IPS-NIHi11 (cell line): ENCODE measurements around the gene OR10D3.
A peak's percentile ranks its signal among the peaks of the same experiment; 100 is the strongest.
"Not testable (repeated sequence)": the region's sequence is repeated elsewhere in the genome, so short reads cannot be mapped to it uniquely, and the experiment has no call there.

Source experiments
- DNase-seq: peaks from one replicate; pipeline ENCODE4 v3.0.0; 2012; ENCODE audit warnings: mixed read lengths, low spot score

The OR10D3 gene, protein sequence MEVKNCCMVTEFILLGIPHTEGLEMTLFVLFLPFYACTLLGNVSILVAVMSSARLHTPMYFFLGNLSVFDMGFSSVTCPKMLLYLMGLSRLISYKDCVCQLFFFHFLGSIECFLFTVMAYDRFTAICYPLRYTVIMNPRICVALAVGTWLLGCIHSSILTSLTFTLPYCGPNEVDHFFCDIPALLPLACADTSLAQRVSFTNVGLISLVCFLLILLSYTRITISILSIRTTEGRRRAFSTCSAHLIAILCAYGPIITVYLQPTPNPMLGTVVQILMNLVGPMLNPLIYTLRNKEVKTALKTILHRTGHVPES

GRCh38 chr11:124183068-124183467 lies at the start of gene OR10D3:
TSS of gene OR10D3 (plus strand) at chr11:124183345. CDS start at chr11:124185270, 1,925 bp downstream.
- DNase-seq: no peak

DNA sequence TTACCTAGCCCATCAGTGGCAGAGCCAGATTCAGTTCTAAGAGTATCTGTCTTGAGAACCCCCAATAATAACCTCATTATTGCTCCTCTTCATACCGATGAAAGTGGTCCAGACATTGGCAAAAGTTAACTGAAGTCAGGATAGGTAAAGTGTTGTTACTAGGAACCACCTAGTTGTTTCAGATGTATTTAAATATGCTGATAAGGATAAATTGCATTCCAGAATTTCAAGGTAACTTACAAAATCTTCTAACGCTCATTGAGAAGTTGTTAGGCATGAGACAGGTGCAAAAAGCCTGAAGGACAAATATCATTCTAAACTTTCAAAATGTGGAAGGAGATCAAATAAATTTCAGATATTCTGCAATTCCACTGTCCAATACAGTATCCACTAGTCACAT lies 40.1 kb upstream of the OR10D3 start:
- DNase-seq: no peak

DNA sequence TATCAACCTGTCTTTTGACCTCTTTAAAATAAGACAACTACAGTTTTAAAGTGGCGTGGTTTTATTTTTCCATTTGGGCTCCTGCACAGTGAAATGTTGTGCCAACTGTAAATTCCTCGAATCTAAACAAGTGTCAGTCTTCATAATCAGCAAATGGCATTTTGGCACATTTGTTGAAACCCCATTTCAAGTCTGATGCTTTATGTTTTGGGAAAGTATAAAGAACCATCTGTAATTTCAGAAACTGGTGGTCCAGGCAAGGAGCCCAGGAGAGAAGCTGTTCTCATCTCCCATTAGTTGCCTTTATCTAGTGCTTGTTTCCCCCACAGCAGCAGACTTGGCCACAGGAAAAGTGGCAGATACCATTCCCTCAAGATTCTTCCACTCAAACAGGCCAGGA lies 35.2 kb upstream of the OR10D3 start:
- no peak for DNase-seq

DNA sequence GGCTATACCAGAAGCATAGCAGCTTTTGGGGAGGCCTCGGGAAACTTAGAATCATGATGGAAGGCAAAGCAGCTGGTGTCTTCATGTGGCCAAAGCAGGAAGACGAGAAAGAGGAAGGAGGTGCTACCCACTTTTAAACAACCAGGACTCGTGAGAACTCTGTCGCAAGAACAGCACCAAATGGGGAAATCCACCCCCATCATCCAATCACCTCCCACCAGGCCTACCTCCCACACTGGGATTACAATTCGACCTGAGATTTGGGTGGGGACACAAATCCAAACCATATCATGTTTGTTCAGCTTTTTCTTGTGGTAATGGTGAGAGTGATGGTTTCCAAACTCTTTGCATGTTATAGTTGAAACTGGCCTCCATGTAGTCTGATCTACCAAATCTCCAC lies 32.5 kb upstream of the OR10D3 start:
- DNase-seq: no peak

DNA sequence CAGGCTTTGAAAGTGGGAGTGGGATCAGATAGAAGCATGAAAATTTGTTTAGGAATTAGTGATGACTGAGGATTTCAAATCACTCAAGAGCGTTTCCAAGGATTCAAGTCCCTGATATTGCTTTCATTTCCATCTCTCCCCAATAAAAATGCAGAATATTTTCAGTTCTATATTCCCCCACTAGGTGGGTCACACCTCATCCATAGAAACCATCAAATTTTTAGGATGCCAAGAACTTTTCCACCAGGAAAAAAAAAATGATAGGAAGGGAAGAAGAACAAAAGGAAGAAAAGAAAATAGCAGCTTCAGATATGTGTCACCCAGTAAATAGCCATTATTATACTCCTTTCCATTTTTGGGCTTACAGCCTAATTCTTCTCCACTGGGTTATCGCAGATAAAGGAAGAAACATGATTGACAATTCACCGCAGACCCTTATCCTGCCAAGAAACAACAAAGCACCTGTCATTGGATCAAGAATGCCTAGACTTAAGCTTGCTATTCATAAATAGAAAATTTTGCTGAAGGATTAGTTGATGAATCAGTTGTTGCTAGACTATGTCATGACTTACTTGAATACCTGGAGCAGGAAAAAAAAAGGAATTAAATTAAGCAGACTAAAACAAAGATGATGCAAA lies 30.3 kb upstream of the OR10D3 start:
- DNase-seq: no peak

GRCh38 chr11:124153821-124154220 lies 29.3 kb upstream of the OR10D3 start:
- DNase-seq: no peak

GRCh38 chr11:124159481-124159880 lies 23.7 kb upstream of the OR10D3 start:
- no peak for DNase-seq

DNA sequence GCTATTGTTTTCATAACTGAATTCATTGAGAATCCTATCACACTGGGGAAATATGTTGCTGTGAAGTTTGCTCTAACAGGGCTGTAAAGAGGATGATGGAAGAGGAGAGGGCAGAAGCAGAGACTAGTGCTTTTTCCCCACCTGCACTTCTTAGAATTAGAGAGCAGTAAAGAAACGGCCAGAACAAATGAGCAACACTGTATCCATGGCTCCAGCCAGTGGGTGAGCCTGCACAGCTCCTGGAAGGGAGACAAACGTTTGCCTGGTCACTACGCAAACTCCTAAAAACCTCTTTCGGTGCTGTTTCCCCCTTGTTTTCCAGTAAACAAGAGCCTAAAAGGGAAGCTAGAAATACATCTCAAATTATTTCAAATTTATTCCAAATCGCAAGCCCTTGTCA lies 22.2 kb upstream of the OR10D3 start:
- no peak for DNase-seq

GRCh38 chr11:124167826-124168231 lies 15.3 kb upstream of the OR10D3 start:
- peak; percentile 11 for DNase-seq

DNA sequence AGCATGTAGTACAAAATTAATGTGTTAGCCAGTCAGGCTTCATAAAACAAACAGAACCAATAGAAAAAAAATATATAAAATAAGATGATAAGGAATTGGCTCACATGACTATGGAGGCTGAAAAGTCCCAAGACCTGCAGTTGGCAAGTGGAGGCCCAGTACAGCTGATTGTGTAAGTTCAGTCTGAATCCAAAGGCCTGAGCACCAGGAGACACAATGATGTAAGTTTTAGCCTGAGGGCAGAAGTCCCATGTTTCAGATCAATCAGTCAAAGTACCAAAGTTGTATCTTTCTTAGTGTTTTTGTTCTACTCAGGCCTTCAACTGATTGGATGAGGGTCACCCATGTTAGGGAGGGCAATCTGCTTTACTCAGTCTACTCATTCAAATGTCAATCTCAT lies 14.3 kb upstream of the OR10D3 start:
- DNase-seq: no peak

GRCh38 chr11:124170315-124170714 lies 12.8 kb upstream of the OR10D3 start:
- DNase-seq: not testable (repeated sequence)

DNA sequence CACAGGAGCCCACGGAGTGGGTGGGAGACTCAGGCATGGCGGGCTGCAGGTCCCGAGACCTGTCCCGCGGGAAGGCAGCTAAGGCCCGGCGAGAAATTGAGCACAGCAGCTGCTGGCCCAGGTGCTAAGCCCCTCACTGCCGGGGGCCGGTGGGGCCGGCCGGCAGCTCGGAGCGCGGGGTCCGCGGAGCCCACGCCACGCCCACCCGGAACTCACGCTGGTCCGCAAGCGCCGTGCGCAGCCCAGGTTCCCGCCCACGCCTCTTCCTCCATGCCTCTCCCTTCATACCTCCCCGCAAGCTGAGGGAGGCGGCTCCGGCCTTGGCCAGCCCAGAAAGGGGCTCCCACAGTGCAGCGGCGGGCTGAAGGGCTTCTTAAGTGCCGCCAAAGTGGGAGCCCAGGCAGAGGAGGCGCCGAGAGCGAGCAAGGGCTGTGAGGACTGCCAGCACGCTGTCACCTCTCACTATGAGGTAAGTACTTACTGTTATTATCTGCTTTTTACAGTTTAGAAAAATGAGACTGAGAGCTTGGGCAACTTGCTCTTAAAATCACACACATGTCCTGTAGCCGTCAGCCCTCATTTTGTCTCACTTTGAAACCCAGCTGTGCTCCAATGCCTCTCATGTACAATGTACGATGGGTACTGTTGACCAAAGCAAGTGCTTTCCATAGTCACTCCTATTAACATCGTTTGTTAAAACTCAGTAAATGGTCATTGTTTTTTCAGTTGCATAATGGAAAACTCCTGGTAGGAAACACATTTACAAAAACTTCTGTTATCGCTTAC lies 12.2 kb upstream of the OR10D3 start:
- no peak for DNase-seq

DNA sequence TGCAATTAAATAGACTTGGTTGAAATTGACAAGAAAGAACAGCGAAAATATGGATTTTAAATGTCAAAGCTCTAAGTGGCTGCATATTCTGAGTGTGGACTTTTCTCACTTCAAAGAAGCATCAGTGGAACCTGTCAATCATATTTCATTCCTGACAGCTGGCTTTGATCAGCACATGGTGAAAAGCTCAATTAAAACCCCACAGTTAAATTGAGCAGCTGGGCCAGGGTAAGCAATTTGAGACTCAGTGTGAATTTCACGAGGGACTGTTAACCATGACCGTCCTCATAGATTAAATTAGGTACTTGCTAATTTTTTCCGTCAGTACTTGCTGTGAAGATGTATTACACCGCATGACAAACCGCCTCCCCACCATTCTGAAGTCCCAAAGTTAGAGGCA lies 11.0 kb upstream of the OR10D3 start:
- DNase-seq: no peak

- DNase-seq: no peak
Measured at GRCh38 chr11:124172599-124172998, 10.5 kb upstream of the OR10D3 start.

GRCh38 chr11:124174001-124174583 lies 9.1 kb upstream of the OR10D3 start:
- DNase-seq: peak; percentile 44

DNA sequence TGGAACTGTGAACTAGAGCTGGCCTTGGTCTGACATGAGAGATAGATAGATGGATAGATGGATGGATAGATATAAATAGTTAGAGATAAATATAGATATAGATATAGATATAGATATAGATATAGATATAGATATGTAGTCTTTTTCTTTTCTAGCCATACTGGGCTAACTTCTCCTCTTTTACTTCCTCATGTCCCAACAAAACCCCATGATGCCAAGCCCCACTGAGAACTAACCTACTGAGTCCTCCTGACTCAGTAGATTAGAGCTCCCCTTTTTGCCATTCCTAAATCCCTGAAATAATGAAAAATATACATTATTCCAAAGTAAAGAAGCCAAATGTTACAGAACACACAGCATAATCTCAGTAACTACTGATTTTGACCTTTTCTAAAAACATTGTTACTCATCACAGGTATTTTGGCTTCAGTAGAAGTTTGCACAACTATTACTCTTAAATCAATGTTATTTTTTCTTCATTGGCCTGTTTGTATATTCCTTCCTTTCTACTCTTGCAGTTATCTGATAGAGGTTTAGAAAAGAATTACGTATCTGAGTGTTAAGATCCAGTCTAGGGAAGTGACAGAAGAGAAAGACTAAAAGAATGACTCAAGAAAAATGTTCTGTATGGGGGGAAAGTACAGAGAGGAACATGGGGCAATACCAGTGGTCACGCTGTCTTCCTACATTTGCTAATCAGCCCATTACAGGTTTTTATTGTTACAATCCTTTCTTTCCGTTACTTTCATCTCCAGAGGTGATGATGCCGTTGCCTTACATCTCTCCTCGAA lies 6.0 kb upstream of the OR10D3 start:
- DNase-seq: no peak

- DNase-seq: no peak
Measured at GRCh38 chr11:124179310-124179709, 3.8 kb upstream of the OR10D3 start.

GRCh38 chr11:124190298-124191139 lies 7.4 kb downstream of the OR10D3 start:
- DNase-seq: no peak

- no peak for DNase-seq
Measured at GRCh38 chr11:124193221-124194010, 10.3 kb downstream of the OR10D3 start.
